GM18499 (cell line): ENCODE results near the gene RBMXL2.

Experiments
- ATAC-seq: cut with Tn5 transposase; IDR thresholded peaks from one replicate; pipeline ENCODE4 v1.9.1; 2021; ENCODE audit warnings: moderate number of reproducible peaks; ENCODE audit not compliant: insufficient read depth, unreplicated experiment

Gene RBMXL2

DNA sequence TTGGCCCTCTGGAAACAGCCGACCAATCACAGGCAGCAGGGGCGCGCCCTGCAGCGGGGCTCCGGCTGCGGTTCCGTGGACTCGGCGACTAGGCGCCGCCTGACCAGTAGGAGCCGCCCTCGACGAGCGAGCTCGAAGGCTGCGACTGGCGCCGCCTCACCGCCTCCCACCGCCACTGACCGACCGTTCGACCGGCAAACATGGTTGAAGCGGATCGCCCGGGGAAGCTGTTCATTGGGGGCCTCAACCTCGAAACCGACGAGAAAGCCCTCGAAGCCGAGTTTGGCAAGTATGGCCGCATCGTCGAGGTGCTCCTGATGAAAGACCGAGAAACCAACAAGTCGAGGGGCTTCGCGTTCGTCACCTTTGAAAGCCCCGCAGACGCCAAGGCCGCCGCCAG lies at the start of gene RBMXL2:
Gene RBMXL2, plus strand, starts transcription at position 78 of the 400 bp plus-strand sequence. Its CDS starts 123 bp downstream, at position 201.
- ATAC-seq, result no peak

- no peak for ATAC-seq
These were observed 42.2 kb upstream of the RBMXL2 start for GRCh38 chr11:7046474-7047175.

- no peak for ATAC-seq
These were observed 38.6 kb upstream of the RBMXL2 start for GRCh38 chr11:7050191-7050590.

DNA sequence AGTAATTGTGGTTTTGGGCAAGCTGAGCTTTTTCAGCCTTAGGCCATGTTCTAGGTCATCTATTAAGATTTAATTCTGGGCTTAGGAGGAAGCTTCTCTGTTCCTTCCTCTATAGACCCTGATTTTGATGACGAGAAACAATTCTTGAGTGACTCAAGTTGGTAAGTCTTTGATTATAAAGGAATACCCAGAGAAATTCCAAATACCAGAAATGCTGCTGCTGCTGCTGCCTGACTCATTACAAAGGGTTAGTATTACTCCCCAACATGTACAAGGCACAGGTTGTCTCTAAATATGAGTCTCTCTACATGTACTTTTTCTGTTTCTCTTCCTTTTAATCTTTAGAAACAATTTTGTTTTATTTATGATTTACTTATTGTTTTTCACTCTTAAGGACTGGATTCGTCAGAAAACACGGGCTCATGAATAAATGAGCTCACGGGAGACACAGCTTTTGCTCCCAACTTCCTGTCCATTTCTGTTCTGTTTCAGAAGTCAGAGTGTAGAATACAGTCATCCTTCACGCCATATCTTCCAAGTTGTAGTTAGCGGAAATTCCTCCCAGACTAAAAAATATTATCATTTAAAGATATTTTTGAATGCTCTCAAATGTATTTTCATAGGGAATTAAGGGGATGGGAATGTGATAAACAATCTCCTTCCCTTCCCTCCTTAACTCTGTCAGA lies 31.8 kb upstream of the RBMXL2 start:
- ATAC-seq, result no peak

DNA sequence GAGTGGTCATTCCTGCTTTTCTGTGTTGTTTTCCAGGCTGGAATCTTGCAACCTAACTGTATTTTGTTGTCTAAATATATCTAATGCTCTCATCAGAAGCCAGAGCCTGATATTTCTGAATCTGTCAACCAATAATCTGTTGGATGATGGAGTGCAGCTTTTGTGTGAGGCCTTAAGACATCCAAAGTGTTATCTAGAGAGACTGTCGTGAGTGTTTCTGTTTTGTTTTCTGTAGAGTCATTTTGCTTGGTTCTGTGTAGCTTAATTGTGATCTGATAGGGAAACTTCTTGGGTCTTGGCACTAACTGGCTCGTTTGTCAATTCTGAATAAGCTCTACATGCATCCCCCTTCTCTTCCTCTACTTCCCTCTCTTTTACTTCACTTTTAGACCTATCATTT lies 31.2 kb upstream of the RBMXL2 start:
- ATAC-seq, result no peak

DNA sequence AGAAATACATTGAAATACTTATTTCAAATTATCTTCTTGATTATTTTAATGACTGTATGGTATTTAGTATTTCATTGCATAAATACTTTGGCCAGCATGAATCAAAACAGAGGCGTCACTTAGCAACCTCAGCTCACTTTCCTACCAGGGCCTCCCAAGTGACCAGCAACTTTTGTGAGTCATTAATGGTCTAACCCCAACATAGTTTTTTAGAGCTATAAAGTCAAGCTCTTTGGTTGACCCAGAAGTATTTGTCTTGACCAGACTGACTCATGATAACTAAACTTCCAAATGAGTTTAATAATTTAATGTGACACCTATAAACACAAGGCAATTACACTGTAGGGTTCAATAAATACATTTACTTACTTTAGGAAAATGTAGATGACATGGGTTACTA lies 27.9 kb upstream of the RBMXL2 start:
- ATAC-seq, result no peak

- no peak for ATAC-seq
These were observed 26.3 kb upstream of the RBMXL2 start for GRCh38 chr11:7062534-7062933.

DNA sequence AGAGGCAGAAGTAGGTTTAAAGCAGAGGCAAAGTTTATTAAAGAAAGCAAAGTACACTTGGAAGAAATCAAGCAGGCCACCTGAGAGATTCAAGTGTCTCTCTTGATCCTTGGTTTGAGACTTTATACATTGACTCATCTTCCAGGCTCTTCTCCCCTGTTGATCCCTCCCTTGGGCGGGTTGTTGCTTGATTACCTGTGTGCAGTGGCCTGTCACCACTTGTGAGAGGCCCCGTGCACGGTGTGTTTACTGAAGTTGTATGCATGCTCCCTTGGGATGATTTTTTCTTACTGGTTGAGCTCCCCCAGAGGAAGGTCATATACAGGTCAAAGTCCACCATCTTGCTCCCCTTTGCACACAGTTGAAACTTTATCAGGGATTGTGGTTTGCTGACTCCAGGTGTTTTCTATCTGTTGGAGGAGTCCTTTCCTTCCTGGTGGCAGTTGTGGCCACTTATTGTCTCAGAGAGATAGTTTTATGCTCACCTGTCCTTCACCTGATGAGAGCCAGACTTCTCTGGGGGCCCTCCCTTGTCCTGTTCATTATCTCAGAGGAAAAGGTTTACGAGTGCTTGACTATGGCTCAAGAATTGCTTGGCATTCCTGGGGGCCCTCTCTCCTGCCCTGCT lies 16.3 kb upstream of the RBMXL2 start:
- ATAC-seq, result no peak

DNA sequence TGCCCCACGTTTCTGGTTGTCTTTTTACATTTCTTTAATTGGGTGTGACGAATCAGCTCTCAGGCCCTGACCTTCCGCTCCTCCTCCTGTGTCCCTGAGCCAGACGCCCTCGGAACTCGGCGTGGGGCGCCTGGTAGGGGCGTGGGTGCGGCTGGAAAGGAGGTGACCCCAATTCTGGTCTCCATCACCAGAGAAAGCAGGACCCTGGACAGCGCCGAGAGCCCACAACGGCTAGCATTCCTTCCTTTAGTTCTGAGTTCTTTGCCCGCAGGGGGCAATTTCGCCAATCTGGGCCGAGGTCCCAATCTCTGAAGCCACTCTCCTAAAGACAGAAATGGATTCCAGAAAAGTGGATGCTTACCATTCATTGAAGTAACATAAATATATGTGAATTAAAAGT lies 11.7 kb upstream of the RBMXL2 start:
- ATAC-seq, result no peak

DNA sequence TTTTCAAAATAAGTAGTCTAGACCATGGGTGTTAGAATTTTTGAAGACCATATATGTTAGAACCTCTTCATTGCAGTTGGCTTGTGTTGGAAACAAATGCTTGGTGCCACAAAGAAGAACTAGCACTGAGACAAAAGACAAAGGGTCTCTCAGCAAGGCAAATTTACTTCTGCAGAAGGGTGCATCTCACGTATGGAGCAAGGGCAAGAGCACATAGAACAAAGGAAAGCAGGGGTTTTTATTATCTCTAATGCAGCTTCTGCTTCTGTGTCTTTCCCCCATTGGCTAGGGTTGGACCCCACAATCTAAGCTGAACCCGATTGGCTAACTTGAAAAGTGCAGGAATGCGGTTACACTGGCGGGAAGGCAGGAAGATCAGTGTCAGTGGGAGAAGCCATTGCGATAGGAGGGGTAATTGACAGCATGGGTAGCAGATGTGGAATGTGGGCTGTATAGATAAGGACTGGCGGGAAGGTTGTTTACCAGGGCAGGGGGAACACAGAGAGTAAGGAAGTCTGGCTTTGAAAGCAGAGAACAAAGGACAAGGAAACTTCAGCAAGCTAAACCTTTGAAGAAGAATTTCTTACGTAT lies 9.2 kb upstream of the RBMXL2 start:
- no peak for ATAC-seq

GRCh38 chr11:7080900-7081299 lies 7.9 kb upstream of the RBMXL2 start:
- ATAC-seq, result no peak

DNA sequence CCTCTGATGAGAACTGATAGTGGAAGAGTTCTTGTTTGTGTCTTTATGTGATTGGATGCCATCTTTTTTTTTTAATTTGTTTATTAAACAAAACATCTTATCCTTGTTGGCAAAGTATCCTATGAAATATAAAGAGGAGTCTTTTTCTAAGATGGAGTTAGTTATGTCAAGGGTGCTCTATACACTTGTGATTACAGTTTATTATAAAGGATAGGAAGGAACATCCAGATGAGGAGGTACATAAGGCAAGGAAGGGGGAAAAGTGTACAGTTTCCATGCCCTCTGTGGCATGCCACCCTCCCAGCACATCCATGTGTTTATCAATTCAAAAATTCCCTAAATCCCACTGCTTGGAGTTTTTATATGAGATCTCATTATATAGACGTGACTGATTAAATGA lies 7.4 kb upstream of the RBMXL2 start:
- no peak for ATAC-seq

GRCh38 chr11:7089328-7090251 lies 792 bp downstream of the RBMXL2 start:
- ATAC-seq, result no peak

GRCh38 chr11:7098235-7098832 lies 9.5 kb downstream of the RBMXL2 start:
- ATAC-seq, result no peak

GRCh38 chr11:7115780-7116179 lies 27.0 kb downstream of the RBMXL2 start:
- no peak for ATAC-seq

- no peak for ATAC-seq
These were observed 27.6 kb downstream of the RBMXL2 start for GRCh38 chr11:7116370-7116769.

GRCh38 chr11:7138051-7138450 lies 49.3 kb downstream of the RBMXL2 start:
- no peak for ATAC-seq
